Thyroid gland (tissue), 4 donors: Measurements from ENCODE around the gene RBMX.
"Not testable (repeated sequence)": the region's sequence is repeated elsewhere in the genome, so short reads cannot be mapped to it uniquely, and the experiment has no call there.

ENCODE experiments used
- POLR2A ChIP-seq, 2 donors: fragments of 450-650 bp; IDR thresholded peaks; one replicate each; pipeline ENCODE4 v1.6.1; 2017; ENCODE audit warnings: antibody characterized with exemption in 2 of 2, mild to moderate bottlenecking in 2 of 2, moderate library complexity in 1 of 2
- TF ChIP-seq, protein P1 (sequence below), 6 experiments: fragments of 200-600 bp in 3 of 6; fragments of 450-650 bp in 3 of 6; sonication (generic) in 3 of 6; IDR thresholded peaks; one replicate each; pipeline ENCODE4 v1.5.1; 2016 to 2019; ENCODE audit warnings: antibody characterized with exemption in 6 of 6, mild to moderate bottlenecking in 2 of 6, inconsistent platforms in 1 of 6, moderate library complexity in 1 of 6

DNA sequence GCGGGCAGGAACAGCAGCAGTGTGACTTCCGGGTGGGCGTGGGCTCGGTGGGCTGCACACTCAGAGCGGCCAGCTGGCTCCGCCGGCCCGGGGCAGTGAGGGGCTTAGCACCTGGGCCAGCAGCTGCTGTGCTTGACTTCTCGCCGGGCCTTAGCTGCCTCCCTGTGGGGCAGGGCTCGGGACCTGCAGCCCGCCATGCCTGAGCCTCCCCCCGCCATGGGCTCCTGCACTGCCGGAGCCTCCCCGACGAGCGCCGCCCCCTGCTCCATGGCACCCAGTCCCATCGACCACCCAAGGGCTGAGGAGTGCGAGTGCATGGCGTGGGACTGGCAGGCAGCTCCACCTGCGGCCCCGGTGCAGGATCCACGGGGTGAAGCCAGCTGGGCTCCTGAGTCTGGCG lies 40.9 kb upstream of the RBMX start:
- not testable (repeated sequence) for TF ChIP-seq POLR2A (IDR thresholded peaks at IDR 0.05)
- TF ChIP-seq, protein P1, sequence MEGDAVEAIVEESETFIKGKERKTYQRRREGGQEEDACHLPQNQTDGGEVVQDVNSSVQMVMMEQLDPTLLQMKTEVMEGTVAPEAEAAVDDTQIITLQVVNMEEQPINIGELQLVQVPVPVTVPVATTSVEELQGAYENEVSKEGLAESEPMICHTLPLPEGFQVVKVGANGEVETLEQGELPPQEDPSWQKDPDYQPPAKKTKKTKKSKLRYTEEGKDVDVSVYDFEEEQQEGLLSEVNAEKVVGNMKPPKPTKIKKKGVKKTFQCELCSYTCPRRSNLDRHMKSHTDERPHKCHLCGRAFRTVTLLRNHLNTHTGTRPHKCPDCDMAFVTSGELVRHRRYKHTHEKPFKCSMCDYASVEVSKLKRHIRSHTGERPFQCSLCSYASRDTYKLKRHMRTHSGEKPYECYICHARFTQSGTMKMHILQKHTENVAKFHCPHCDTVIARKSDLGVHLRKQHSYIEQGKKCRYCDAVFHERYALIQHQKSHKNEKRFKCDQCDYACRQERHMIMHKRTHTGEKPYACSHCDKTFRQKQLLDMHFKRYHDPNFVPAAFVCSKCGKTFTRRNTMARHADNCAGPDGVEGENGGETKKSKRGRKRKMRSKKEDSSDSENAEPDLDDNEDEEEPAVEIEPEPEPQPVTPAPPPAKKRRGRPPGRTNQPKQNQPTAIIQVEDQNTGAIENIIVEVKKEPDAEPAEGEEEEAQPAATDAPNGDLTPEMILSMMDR (IDR thresholded peaks at IDR 0.05), result not testable (repeated sequence)
